Measurements from ENCODE around the gene RGS10.
"Not testable (repeated sequence)": the region's sequence is repeated elsewhere in the genome, so short reads cannot be mapped to it uniquely, and the experiment has no call there.

RGS10 gene

GRCh38 chr10:119575506-119575905 is 33.0 kb upstream of the RGS10 start:
- no peak overlapping the region for H3K4me2 ChIP-seq (ENCODE audit: low read length)
- no peaks in the 10 kb centered on the region for H3K79me2 ChIP-seq (ENCODE audit: low read length)
- H4K20me1 ChIP-seq (ENCODE audit: insufficient read depth, low read length) = no peaks in the 10 kb centered on the region
- H3K4me3 ChIP-seq (ENCODE audit: low read length) = no peak overlapping the region
- no peaks in the 10 kb centered on the region for H3K4me1 ChIP-seq (ENCODE audit: low read length)
- TF ChIP-seq CTCF (IDR thresholded peaks at IDR 0.05; ENCODE audit: low read depth, low read length) = no peak
- TF ChIP-seq EZH2phosphoT487 (IDR thresholded peaks at IDR 0.05; ENCODE audit: low read depth) = no peak
- peaks cover 31% of the 10 kb centered on the region for H3K36me3 ChIP-seq (replicated peaks; ENCODE audit: low read depth, low read length)
- H3K27me3 ChIP-seq (ENCODE audit: low read depth, low read length) = no peaks in the 10 kb centered on the region
- no peak overlapping the region for H3K27ac ChIP-seq (ENCODE audit: low read length)
- no peak overlapping the region for H2AFZ ChIP-seq (ENCODE audit: low read depth, low read length)
- no peak overlapping the region for H3K9ac ChIP-seq (ENCODE audit: low read length)
- no peaks in the 10 kb centered on the region for H3K9me3 ChIP-seq (ENCODE audit: insufficient read depth, low read length)

- TF ChIP-seq EZH2phosphoT487 (IDR thresholded peaks at IDR 0.05; ENCODE audit: low read depth) = no peak
- no peak for TF ChIP-seq CTCF (IDR thresholded peaks at IDR 0.05; ENCODE audit: low read depth, low read length)
- H3K27me3 ChIP-seq (ENCODE audit: low read depth, low read length) = no peaks in the 10 kb centered on the region
- H2AFZ ChIP-seq (ENCODE audit: low read depth, low read length) = no peak overlapping the region
- H3K27ac ChIP-seq (ENCODE audit: low read length) = no peak overlapping the region
- H3K79me2 ChIP-seq (ENCODE audit: low read length) = no peaks in the 10 kb centered on the region
- H3K36me3 ChIP-seq (replicated peaks; ENCODE audit: low read depth, low read length) = peaks cover 3% of the 10 kb centered on the region
- H3K4me2 ChIP-seq (ENCODE audit: low read length) = no peak overlapping the region
- no peaks in the 10 kb centered on the region for H3K9me3 ChIP-seq (ENCODE audit: insufficient read depth, low read length)
- no peak overlapping the region for H3K4me3 ChIP-seq (ENCODE audit: low read length)
- no peaks in the 10 kb centered on the region for H4K20me1 ChIP-seq (ENCODE audit: insufficient read depth, low read length)
- no peak overlapping the region for H3K9ac ChIP-seq (ENCODE audit: low read length)
- H3K4me1 ChIP-seq (ENCODE audit: low read length) = peaks cover 6% of the 10 kb centered on the region
Observed at GRCh38 chr10:119567978-119568377, 25.5 kb upstream of the RGS10 start.

GRCh38 chr10:119562097-119562496 is 19.6 kb upstream of the RGS10 start:
- H3K79me2 ChIP-seq (ENCODE audit: low read length) = no peaks in the 10 kb centered on the region
- no peak overlapping the region for H3K9ac ChIP-seq (ENCODE audit: low read length)
- H3K4me1 ChIP-seq (ENCODE audit: low read length) = no peaks in the 10 kb centered on the region
- H3K27ac ChIP-seq (ENCODE audit: low read length) = no peak overlapping the region
- H3K4me2 ChIP-seq (ENCODE audit: low read length) = no peak overlapping the region
- H3K9me3 ChIP-seq (ENCODE audit: insufficient read depth, low read length) = no peaks in the 10 kb centered on the region
- no peak overlapping the region for H2AFZ ChIP-seq (ENCODE audit: low read depth, low read length)
- H3K4me3 ChIP-seq (ENCODE audit: low read length) = no peak overlapping the region
- H3K27me3 ChIP-seq (ENCODE audit: low read depth, low read length) = no peaks in the 10 kb centered on the region
- no peaks in the 10 kb centered on the region for H3K36me3 ChIP-seq (replicated peaks; ENCODE audit: low read depth, low read length)
- no peaks in the 10 kb centered on the region for H4K20me1 ChIP-seq (ENCODE audit: insufficient read depth, low read length)
- TF ChIP-seq CTCF (IDR thresholded peaks at IDR 0.05; ENCODE audit: low read depth, low read length) (no peak), EZH2phosphoT487 (IDR thresholded peaks at IDR 0.05; ENCODE audit: low read depth) (no peak)

GRCh38 chr10:119559511-119559910 is 17.0 kb upstream of the RGS10 start:
- not testable (repeated sequence) for H3K9me3 ChIP-seq (ENCODE audit: insufficient read depth, low read length); H3K9ac ChIP-seq (ENCODE audit: low read length)

GRCh38 chr10:119556081-119556480 is 13.6 kb upstream of the RGS10 start:
- H3K4me1 ChIP-seq (ENCODE audit: low read length); H2AFZ ChIP-seq (ENCODE audit: low read depth, low read length); H3K27ac ChIP-seq (ENCODE audit: low read length); H3K4me2 ChIP-seq (ENCODE audit: low read length); H4K20me1 ChIP-seq (ENCODE audit: insufficient read depth, low read length); H3K79me2 ChIP-seq (ENCODE audit: low read length); H3K4me3 ChIP-seq (ENCODE audit: low read length); H3K9ac ChIP-seq (ENCODE audit: low read length); H3K36me3 ChIP-seq (replicated peaks; ENCODE audit: low read depth, low read length); H3K27me3 ChIP-seq (ENCODE audit: low read depth, low read length); H3K9me3 ChIP-seq (ENCODE audit: insufficient read depth, low read length): not testable (repeated sequence)

More at GRCh38 chr10:119559511-119559910, 17.0 kb upstream of the RGS10 start:
- H3K27me3 ChIP-seq (ENCODE audit: low read depth, low read length); H4K20me1 ChIP-seq (ENCODE audit: insufficient read depth, low read length); H3K27ac ChIP-seq (ENCODE audit: low read length); H3K4me2 ChIP-seq (ENCODE audit: low read length); H3K4me3 ChIP-seq (ENCODE audit: low read length); H3K36me3 ChIP-seq (replicated peaks; ENCODE audit: low read depth, low read length); H2AFZ ChIP-seq (ENCODE audit: low read depth, low read length); H3K4me1 ChIP-seq (ENCODE audit: low read length); H3K79me2 ChIP-seq (ENCODE audit: low read length): not testable (repeated sequence)
